Breast epithelium (tissue), 4 donors: Measurements from ENCODE around the gene PCBP3. TPM values are rescaled to one million over a fixed set of nuclear protein-coding genes. Genes with fewer than 3 reads are reported as not detected.
"Not testable (repeated sequence)": the region's sequence is repeated elsewhere in the genome, so short reads cannot be mapped to it uniquely, and the experiment has no call there.

ENCODE experiments used
- DNase-seq, 2 donors: peaks; one replicate each; pipeline ENCODE4 v3.0.0-alpha.2; 2019; ENCODE audit warnings: low spot score in 2 of 2
- H3K27ac ChIP-seq, 2 donors: fragments of 200-600 bp; sonication (generic) in 1 of 2; one replicate each; pipeline ENCODE4 v1.5.1; 2016 to 2019; ENCODE audit warnings: mild to moderate bottlenecking in 1 of 2
- H3K27me3 ChIP-seq, 2 donors: fragments of 200-600 bp; sonication (generic) in 1 of 2; one replicate each; pipeline versions ENCODE4 v1.5.1 to v1.6.0; 2017 to 2019; ENCODE audit warnings: control low read depth in 1 of 2, mild to moderate bottlenecking in 1 of 2
- H3K36me3 ChIP-seq: fragments of 200-600 bp; one replicate; pipeline ENCODE4 v1.5.1; 2019
- H3K4me1 ChIP-seq, 2 donors: fragments of 200-600 bp; sonication (generic); one replicate each; pipeline ENCODE4 v1.5.1; 2016 to 2019; ENCODE audit warnings: control low read depth in 1 of 2
- H3K4me3 ChIP-seq, 3 donors: fragments of 200-600 bp; sonication (generic); 1 replicate in 2 of 3; 2 replicates in 1 of 3; pipeline ENCODE4 v1.5.1; 2016 to 2019; ENCODE audit warnings: mild to moderate bottlenecking in 3 of 3, moderate library complexity in 2 of 3
- H3K9me3 ChIP-seq, 2 donors: fragments of 200-600 bp; sonication (generic) in 1 of 2; one replicate each; pipeline ENCODE4 v1.5.1; 2016 to 2019; ENCODE audit warnings: control low read depth in 1 of 2
- POLR2A ChIP-seq: fragments of 450-650 bp; IDR thresholded peaks from one replicate; pipeline ENCODE4 v1.6.1; 2016; ENCODE audit warnings: antibody characterized with exemption, mild to moderate bottlenecking, moderate library complexity
- POLR2AphosphoS5 ChIP-seq, 3 donors: sonication (generic); formaldehyde crosslinking; IDR thresholded peaks; one replicate each; pipeline ENCODE4 v1.6.1; 2017; ENCODE audit warnings: antibody characterized with exemption in 3 of 3
- intact Hi-C: fragments of 100-400 bp; cut with DNase I; formaldehyde crosslinking; loops from one replicate; pipeline ENCODE4 v1.15.1; 2023; ENCODE audit warnings: low total_unique reads
- total RNA-seq, 3 donors: library from RNA; depleted of rRNA; stranded (reverse); fragments of >200 nt; gene quantifications; one replicate each; pipeline ENCODE4 v1.1.0, GENCODE V29; 2016
- TF ChIP-seq, protein P1 (sequence below), 3 donors: fragments of 450-650 bp; IDR thresholded peaks; one replicate each; pipeline ENCODE4 v1.5.1; 2016 to 2017; ENCODE audit warnings: antibody characterized with exemption in 3 of 3, mild to moderate bottlenecking in 3 of 3, moderate library complexity in 3 of 3

The PCBP3 gene
- total RNA-seq, 3 donors from 2014 or later = 3.4 to 13.8 (median 4.6) TPM

DNA sequence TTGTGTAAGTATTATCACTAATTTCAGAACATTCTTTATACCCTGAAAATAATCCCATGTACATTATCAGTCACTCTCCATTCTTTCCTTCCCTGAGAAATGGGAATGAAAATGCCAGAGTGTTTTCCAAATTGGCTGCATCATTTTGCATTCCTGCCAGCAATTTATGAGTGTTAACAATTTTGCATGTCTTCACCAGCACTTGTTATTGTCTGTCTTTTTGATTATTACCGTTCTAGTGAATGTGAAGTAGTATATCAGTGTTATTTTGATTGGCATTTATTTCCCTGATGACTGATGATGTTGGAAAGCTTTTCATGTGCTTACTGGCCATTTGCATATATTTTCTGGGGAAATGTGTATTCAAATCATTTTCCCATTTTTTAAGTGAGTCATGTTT lies 71.9 kb downstream of the PCBP3 start:
- DNase-seq = no peak
- peaks cover 0 to 5% of the 10 kb centered on the region in 2 donors for H3K9me3 ChIP-seq
- H3K27me3 ChIP-seq = peaks cover 0 to 7% of the 10 kb centered on the region in 2 donors
- no peaks in the 10 kb centered on the region for H3K36me3 ChIP-seq
- no peak overlapping the region for H3K27ac ChIP-seq
- no peak overlapping the region for H3K4me3 ChIP-seq
- TF ChIP-seq, protein P1, sequence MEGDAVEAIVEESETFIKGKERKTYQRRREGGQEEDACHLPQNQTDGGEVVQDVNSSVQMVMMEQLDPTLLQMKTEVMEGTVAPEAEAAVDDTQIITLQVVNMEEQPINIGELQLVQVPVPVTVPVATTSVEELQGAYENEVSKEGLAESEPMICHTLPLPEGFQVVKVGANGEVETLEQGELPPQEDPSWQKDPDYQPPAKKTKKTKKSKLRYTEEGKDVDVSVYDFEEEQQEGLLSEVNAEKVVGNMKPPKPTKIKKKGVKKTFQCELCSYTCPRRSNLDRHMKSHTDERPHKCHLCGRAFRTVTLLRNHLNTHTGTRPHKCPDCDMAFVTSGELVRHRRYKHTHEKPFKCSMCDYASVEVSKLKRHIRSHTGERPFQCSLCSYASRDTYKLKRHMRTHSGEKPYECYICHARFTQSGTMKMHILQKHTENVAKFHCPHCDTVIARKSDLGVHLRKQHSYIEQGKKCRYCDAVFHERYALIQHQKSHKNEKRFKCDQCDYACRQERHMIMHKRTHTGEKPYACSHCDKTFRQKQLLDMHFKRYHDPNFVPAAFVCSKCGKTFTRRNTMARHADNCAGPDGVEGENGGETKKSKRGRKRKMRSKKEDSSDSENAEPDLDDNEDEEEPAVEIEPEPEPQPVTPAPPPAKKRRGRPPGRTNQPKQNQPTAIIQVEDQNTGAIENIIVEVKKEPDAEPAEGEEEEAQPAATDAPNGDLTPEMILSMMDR (IDR thresholded peaks at IDR 0.05) = no peak
- TF ChIP-seq POLR2A (no peak), POLR2AphosphoS5 (IDR thresholded peaks at IDR 0.05) (no peak)
- intact Hi-C loops = no loop called here
- no peaks in the 10 kb centered on the region for H3K4me1 ChIP-seq

DNA sequence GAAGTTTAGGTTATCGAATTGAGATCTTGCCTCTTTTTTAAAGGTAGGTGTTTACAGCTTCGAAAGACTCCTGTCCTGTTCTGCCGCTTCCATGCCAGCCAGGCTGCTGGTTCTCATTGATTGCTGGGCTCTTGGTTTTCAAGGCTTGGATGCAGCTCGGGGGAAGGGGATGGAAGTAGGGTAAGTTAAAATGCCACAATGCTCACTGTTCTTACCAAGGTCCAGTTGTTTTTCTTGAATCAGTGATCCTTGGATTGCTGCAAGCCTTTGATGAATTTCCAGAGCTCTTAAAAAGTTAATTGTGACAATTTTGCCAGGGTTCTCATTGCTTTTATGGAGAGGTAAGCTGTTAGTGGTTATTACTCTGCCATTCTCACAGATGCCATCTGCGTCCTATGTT lies 74.9 kb downstream of the PCBP3 start:
- peaks cover 0 to 7% of the 10 kb centered on the region in 2 donors for H3K27me3 ChIP-seq
- H3K36me3 ChIP-seq = no peaks in the 10 kb centered on the region
- H3K27ac ChIP-seq = no peak overlapping the region
- DNase-seq = no peak
- H3K9me3 ChIP-seq = peaks cover 0 to 5% of the 10 kb centered on the region in 2 donors
- no peak overlapping the region for H3K4me3 ChIP-seq
- intact Hi-C loops = no loop called here
- H3K4me1 ChIP-seq = no peaks in the 10 kb centered on the region
- no peak for TF ChIP-seq POLR2AphosphoS5 (IDR thresholded peaks at IDR 0.05)
- TF ChIP-seq, protein P1 (IDR thresholded peaks at IDR 0.05) = no peak
- TF ChIP-seq POLR2A = no peak

DNA sequence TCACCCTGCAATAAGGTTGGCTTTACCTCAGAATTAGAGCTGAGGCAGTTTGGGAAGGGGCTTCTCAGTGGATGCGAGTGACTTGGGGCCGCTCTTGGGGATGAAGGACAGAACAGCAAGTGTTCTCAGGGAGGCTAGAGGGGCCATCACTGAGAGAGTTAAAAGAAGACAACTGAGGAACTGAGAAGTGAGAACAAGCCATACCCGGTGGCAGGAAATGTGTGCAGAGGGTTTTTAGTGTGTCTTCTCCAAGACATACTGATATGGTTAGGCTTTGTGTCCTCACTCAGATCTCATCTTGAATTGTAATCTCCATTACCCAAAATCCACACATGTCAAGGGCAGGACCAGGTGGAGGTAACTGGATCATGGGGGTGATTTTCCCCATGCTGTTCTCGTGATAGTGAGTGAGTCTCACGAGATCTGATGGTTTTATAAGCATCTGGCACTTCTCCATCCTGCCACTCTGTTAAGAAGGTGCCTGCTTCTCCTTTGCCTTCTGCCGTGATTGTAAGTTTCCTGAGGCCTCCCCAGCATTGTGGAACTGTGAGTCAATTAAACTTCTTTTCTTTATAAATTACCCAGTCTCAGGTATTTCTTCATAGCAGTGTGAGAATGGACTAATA lies 75.8 kb downstream of the PCBP3 start:
- Histone ChIP-seq H3K4me1 (no peaks in the 10 kb centered on the region), H3K27me3 (peaks cover 0 to 7% of the 10 kb centered on the region in 2 donors), H3K36me3 (no peaks in the 10 kb centered on the region), H3K4me3 (no peak overlapping the region), H3K27ac (no peak overlapping the region), H3K9me3 (peaks cover 0 to 5% of the 10 kb centered on the region in 2 donors)
- intact Hi-C loops = no loop called here
- no peak for DNase-seq
- TF ChIP-seq POLR2AphosphoS5 (IDR thresholded peaks at IDR 0.05) = no peak
- TF ChIP-seq, protein P1 (IDR thresholded peaks at IDR 0.05) = no peak
- no peak for TF ChIP-seq POLR2A

DNA sequence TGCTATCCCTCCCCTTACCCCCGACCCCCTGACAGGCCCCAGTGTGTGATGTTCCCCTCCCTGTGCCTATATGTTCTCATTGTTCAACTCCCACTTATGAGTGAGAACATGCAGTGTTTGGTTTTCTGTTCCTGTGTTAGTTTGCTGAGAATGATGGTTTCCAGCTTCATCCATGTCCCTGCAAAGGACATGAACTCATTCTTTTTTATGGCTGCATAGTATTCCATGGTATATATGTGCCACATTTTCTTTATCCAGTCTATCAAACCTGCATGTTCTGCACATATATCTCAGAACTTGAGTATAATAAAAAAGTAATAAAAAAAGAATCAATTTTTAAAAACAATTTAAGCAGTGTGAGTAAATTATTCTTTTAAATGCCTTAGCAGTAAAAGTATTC lies 76.7 kb downstream of the PCBP3 start:
- intact Hi-C loops, DNase-seq, H3K9me3 ChIP-seq, H3K27ac ChIP-seq, H3K27me3 ChIP-seq, H3K4me1 ChIP-seq, H3K4me3 ChIP-seq, H3K36me3 ChIP-seq: not testable (repeated sequence)

DNA sequence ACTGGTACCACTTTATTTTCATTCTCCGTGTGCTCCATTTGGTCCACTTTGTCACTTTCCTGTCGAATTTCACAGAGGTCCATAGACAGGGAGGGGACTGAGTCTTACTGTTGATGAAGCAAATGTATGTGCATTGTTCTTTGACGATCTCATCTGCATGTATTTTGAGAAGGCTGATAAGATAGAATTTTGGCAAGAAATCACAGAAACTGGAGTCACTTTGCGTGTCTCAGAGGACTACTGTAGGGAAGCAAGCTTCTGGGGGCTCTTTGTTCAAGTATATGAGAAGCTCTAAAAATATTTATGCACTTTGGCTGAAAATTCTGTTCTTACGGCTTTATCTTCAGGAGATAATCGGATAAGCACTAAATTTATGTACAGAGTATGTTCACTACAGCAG lies 78.1 kb downstream of the PCBP3 start:
- DNase-seq = no peak
- TF ChIP-seq, protein P1 (IDR thresholded peaks at IDR 0.05) = no peak
- TF ChIP-seq POLR2A = no peak
- no peak for TF ChIP-seq POLR2AphosphoS5 (IDR thresholded peaks at IDR 0.05)
- no peaks in the 10 kb centered on the region for H3K36me3 ChIP-seq
- no peaks in the 10 kb centered on the region for H3K4me1 ChIP-seq
- intact Hi-C loops = no loop called here
- H3K27ac ChIP-seq = no peak overlapping the region
- H3K27me3 ChIP-seq = peaks cover 0 to 7% of the 10 kb centered on the region in 2 donors
- H3K4me3 ChIP-seq = no peak overlapping the region
- H3K9me3 ChIP-seq = peaks cover 0 to 2% of the 10 kb centered on the region in 2 donors
